ENCODE results near the gene ACTRT3.
A peak's percentile ranks its signal among the peaks of the same experiment; 100 is the strongest.

The ACTRT3 gene

DNA sequence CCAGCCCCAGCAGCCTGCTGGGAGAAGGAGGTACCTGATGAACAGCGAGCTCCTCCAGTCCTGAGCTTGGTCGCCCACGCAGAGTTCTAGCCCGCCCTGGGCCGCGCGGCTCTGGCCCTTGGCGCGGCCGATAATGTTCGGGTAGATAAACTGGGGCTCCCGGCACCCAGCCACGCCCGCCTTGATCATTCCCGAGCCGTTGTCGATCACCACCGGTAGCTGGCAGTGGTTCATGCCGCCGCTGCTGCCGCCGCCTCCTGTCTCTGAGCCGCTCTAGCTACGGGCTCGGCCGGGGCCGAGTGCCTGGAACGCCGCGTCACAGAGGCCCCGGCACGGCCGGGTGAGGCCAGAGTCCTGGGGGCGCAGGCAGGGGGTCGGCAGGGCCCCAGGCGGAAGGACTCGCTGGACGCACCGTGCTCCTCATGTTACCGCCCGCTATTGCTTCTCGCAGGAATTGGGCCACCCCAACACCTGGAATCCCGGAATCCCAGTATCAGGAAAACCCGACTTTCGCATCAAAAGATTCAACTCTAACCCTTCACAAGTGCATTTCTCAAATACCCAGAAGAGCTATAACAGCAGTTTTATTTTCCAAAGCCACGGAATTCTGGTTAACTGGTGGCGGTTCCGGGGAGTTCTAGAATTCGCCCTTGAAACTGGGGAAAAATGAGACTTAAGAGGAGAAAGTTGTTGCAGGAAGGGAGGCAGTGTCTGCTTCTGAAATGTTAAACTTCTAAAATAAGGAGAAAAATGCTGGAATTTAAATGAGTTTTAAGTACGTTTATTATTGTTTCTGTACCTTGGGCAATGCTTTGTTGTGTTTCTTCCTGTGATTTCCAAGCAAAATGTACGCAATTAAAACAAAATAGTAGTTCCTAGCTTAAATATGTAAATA lies at the start of gene ACTRT3:
Gene ACTRT3 (minus strand): TSS at position 275 of the 895 bp plus-strand sequence. CDS start 41 bp downstream, at position 234.
- no peak for DNase-seq

DNA sequence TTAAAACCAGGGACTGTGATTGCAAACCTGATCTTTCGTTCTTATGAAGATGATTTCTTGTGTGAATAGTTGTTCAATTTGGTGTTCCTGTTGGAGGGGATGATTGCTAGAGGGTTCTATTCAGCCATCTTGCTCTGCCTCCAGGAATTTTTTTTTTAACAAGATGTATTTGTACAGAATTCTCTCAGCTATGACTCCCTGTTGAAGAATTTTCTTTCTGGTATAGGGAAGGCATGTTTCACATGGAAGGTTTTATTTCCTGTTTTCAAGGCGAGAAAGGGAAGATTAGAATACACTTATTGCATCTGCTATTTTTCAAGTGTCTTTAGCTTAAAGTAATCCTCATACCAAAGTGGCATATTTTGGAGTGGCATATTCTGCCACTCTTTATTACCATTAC lies 49.0 kb upstream of the ACTRT3 start:
- DNase-seq = no peak

DNA sequence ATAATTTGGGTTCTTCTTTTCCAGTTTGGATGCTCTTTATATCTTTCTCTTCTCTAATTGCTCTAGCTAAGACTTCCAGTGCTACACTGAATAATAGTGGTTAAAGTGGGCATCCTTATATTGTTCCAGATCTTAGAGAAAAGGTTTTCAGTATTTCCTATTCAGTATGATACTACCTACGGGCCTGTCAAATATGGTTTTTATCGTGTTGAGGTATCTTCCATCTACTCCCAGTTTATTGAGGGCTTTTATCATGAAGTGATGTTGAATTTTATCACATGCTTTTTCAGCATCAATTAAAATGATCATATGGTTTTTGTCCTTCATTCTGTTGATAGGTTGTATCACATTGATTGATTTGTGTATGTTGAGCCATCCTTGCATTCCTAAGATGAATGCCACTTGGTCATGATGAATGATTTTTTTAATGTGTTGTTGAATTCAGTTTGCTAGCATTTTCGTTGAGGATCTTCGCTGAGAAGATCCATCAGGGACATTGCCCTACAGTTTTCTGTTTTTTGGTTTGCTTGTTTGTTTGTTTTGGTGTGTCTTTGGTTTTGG lies 46.3 kb upstream of the ACTRT3 start:
- no peak for DNase-seq

DNA sequence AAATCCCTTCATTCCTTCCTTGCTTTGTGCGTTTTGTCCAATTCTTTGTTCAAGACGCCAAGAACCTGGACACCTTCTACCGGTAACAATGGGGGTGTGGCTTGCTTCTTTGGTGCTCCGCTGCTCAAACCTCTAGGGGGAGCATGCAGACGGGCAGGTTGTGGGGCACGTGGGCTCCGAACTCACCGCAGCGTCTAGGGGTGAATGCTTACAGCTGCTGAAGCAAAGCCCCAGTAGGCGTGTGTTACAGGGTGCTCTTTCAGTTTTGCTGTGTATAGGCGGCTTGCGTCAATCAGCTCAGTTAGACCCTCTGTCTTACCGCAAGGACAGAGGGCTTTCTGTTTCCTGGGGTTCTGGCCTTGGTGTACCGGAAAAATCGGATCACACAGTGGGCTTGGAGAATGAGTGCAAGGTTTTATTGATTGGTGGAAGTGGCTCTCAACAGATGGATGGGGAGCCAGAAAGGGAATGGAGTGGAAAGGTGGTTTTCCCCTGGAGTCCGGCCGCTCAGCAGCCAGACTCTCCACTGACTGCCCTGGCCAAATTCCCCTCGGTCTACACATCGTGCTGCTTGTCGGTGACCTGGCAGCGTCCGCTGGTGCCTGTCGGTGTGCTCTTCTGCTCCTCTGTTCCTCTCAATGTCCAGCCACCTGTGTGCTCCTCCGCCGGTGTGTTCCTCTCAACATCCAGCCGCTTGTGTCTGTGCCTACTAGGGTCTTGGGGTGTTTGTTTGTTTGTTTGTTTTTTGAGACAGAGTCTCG lies 44.6 kb upstream of the ACTRT3 start:
- DNase-seq = no peak

DNA sequence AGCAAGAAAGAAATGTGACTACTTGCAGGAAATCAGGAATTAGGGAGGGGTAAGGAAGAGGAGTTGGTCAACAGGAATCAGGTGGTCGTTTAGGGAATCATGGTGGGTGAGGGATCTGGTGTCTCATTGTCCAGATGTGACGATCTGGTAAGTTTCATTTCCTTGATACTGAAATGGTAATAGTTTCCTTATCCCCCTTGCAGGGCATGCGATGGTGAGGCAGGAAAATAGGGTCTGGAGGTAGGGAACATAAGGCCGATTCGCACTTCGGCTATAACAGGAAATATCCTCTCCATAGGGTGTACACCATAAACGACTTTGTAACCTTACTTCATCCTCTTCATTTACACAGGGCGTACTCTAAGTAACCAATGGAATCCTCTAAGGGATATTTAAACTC lies 43.9 kb upstream of the ACTRT3 start:
- no peak for DNase-seq

DNA sequence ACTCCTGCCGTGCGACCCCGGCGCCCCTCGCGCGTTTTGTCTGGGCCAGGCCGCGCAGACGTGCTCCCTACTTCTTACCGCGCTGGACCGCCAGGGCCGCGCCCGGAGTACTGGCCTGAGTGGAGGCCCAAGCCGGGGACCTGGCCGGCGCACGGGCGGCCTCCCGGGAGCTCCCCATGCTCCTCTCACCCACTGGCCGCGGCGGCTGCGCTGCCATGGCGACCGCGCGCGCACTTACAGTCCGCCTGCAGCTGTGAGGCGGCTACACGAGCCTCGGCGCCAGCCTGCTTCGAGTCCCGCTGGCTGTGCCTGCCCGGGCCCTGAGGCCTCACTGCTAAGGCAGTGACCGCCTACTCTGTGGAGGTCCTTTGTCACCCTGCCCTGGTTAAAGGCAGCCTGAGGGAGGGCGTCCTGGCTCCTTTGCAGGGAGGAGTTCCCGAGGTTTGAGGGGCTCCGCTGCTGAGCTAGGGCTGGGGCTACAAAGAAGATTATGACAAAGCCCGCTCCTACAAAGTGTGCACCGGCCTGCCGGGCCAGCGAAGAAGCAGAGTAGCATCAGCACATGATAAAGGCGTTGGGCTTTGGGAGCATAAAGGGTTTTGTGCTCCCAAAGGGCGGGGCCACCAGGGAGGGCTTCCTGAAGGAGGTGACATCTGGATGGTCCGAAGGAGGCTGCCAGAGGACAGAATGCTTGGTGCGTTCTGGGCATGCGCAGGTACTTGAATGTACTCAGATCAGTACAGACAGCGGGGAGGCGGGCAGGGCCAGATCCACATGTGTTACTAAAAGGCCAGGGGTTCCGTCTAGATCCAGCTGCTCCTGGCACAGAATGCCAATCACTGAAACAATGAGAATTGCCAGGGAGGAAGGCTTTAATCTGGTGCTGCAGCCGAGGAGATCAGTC lies 43.2 kb upstream of the ACTRT3 start, which contains the start of the genes LRRC34 and LRRIQ4:
Gene LRRC34 (minus strand): TSS at position 573 of the 904 bp plus-strand sequence. CDS start 356 bp downstream, at position 217.
Gene LRRIQ4 (plus strand): TSS at position 539 of the 904 bp plus-strand sequence. CDS start 9,052 bp downstream, outside the sequence.
- no peak for DNase-seq

DNA sequence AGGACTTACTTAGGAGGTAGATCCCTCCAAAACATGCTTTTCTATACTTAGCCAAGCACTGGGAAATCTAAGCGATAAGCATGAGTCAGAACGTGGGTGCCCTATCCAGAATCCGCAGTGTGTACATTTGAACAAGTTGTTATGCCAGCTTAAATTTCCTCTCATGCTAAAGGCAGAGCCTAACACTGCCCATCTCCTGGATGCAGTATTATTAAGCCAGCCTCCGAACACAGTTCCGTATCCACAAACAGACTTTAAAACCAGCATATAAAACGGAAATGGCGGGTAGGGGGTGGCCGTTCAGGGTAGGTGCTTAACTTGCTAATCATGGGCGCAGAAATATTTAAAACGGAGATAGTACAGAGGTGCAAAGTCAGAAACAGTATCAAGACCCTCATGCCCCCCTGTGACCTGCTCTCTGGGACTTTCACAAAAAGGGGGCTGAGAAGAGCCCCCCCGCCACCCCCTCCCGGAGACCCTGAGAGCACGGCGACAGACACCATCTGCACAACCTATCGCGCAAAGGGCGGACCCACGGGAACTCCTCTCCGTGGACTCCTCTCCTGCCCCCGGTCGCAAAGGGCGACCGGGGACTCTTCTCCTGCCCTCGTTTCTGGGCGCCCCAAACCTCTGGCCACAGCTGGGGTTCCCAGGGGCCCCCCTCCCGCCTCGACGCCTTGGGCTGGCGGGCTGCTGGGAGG lies 42.4 kb upstream of the ACTRT3 start:
- no peak for DNase-seq

DNA sequence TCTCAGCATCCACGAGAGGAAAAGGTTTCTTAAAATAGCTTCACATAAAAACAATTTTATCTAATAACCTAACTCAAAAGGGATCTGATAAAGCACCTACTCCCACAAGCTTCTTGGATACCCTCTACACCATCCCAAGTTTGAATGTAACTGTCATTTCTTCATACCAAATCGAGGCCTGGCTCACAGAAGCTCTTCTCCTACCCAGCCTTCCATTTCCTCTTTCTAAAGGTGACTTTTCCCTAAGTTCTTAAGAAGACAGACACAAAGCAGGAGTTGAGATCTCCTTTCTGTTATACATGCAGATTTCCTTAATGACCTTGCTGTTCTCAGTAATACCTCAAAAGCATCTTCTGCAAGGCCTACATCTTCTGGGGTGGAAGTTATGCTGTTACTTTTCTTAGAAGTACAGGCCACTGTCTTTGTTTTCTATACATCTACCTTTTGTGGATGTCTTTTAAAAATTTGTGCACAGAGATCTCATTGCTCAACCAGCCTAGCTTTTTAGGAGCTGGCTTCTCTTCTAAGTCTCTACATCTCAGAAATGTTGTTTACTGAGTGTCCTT lies 40.0 kb upstream of the ACTRT3 start:
- no peak for DNase-seq

DNA sequence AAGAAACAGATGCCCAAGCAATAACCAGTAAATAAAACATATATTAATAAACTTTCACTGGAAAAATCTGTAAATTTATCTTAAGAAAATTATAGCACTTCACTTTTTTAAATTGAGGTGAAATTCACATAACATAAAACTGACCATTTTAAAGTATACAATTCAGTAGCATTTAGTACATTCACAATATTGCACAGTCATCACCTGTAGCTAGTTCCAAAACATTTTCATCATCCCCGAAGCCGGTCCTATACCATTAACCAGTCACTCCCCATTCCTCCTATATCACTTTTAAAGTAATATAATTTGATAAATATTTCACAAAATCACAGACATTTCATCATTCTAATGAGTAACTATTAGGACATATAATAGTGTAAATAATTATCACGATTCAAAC lies 35.3 kb upstream of the ACTRT3 start:
- no peak for DNase-seq

DNA sequence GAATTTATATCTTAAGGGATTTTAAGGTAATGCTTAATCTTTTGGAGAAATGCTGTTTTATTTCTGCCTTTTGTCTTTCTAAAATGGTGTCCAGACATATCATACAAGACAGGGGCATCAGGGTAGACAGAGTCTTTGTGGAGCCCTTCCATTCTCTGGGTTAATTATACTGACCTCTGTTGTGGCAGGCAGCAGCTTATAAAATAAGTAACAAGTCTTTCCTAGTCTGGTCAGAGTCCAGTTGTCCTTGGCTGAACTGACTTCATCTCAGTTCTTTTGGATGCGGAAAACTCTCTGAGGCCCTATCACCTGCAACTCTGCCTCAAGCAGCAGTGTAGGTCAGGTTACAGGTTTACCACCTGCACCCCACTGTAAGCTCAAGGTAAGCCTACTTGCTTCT lies 23.0 kb upstream of the ACTRT3 start:
- DNase-seq = no peak

DNA sequence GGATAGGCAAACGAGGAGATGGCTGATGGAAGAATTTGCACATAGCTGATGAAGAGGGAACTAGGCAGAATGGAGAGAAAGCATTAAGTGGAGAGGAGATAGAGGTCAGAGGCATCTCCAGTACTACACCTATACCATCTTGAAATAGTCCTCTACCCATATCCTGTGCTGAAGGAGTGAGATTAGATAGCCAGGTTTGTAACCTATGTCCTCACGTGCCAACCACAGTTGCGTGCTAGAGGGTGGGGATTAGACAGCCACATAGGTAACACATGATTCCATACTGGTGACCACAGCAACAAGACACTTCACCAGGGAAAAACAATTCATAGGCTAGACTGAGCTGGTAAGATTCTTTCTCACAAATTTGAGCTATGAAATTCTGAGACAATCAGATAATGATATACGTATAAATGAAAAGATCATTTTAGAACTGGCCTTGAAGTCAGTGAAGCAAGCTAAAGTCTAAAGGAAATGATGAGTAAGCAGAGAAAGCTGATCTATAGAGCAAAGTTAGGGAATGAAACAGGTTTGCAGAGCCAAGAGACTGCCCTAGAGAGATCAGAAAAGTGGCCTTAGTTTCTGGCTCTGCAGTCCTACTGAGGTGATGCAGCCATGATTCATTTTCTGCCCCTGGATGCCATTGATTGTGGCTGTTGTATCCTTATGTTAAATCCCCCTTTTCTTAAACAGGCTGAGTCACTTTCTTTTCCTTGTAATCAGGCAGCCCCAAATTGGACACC lies 21.5 kb upstream of the ACTRT3 start:
- no peak for DNase-seq

DNA sequence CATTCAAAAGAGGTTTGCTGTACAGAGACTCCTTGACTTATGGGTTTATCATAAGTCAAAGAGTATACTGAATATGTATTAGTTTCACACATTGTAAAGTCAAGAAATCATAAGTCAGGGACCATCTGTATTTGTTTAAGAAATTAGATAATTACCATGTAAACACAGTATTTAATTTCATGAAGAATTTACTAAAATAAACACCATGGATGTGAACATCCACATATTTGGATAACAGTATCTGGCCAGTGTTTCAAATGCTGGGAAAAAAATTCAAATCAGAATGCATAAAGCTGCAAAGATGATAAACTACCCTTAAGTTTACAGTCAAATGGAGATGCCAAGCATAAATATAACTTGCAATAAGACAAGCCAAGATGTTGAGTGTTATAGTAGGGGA lies 20.9 kb upstream of the ACTRT3 start:
- DNase-seq = no peak

DNA sequence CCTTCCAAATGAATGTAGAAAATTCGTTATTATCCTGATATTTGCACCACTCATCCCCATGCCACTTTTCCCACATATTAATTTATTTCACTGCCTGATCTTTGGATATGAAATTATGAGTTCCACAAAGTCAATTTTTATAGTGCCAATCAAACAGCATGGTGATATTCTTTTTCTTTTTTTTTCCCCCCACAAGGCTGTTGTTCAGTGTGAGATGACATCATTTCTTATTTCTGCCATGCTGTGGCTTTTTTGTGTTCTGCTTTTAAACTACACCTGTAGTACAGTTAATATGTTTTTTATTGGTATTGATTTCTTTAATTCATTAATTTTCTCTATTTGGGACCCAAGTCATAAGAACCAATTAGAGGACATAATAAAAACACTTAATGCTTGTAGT lies 18.4 kb upstream of the ACTRT3 start:
- no peak for DNase-seq

DNA sequence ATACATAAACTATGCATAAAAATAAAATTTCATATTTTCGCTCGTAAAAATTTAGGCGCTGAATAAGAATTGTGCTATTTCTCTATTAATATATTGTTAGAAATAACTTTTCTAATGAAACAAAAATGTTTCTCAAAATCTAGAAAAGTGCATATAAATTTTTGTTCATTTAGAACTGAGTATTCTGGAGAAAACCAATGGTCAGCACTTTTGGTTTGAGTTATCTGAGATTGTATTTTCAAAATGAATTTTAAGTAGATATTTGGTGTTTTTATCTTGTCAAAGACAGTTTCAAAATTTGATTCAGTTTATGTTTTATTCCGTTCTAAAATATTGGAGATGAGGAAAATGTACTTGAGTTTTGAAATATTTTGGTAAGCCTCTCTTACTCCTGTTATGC lies 17.8 kb upstream of the ACTRT3 start:
- DNase-seq = no peak

DNA sequence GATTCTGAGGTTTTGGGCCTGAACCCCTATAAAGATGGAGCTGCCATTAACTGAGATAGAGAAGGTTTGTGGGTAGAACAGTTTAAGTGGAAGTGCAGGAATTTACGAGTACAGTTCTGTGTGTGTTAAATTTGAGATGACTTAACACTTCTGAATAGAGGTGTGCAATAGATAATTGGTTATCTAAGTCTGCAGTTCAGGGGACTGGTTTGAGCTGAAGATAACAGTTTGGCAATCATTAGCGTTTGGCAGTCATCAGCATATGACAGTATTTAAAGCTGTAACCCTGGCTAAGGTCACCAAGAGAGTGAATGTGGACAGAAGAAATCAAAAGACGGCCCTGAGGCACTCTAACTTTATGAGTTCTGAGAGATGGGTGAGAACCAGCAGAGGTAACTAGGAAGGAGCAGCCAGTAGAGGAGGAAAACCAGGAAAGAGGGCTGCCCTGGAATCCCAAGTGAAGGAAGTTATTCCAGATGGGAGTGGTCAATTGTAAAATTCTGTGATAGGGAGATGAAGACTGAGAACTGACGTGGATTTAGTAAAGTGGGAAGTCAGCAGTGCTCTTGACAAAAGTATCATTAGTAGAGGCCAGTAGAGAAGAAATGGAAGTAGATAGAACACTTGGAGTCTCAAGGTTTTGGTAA lies 12.0 kb upstream of the ACTRT3 start:
- no peak for DNase-seq

DNA sequence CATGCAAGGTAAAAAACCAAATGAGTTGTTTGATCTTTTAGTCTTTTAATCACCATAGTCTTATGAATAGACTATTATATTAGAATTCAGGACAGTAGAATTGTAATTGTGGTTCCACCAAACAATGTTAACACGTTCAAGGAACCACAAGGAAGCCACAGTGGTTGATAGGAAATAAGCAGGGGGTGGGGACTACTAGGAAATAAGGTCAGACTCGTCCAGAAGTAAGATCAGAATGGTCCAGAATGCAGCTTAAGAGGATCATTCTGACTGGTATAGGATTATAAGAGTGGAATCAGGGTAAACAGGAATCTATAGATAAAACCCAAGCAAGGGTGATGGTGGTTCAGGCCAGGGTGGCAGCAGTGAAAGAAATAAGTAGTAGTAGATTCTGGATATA lies 11.4 kb upstream of the ACTRT3 start:
- no peak for DNase-seq

DNA sequence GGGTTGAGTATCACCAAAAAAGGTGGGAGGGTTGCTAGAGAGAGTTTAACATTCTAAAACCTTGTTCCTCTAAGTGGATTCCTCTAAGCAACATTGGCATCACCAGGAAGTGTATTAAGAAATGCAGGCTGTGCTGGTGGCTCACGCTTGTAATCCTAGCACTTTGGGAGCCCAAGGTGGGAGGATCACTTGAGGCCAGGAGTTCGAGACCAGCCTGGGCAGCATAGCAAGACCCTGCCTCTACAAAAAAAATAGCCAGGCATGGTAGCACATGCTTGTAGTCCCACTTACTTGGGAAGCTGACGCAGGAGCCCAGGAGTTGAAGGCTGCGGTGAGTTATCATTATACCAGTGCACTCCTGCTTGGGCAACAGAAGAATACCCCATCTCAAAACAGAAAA lies 8.5 kb upstream of the ACTRT3 start:
- DNase-seq = no peak

DNA sequence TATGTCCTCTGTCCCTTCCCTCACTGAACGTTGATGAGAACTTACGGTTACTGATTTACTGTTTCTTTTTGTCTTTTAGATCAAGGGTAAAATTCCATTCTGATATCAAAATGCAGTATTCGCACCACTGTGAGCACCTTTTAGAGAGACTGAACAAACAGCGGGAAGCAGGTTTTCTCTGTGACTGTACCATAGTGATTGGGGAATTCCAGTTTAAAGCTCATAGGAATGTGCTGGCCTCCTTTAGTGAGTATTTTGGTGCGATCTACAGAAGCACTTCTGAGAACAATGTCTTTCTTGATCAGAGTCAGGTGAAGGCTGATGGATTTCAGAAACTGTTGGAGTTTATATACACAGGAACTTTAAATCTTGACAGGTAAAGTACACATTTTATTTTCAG lies 4.8 kb upstream of the ACTRT3 start:
- DNase-seq = no peak

DNA sequence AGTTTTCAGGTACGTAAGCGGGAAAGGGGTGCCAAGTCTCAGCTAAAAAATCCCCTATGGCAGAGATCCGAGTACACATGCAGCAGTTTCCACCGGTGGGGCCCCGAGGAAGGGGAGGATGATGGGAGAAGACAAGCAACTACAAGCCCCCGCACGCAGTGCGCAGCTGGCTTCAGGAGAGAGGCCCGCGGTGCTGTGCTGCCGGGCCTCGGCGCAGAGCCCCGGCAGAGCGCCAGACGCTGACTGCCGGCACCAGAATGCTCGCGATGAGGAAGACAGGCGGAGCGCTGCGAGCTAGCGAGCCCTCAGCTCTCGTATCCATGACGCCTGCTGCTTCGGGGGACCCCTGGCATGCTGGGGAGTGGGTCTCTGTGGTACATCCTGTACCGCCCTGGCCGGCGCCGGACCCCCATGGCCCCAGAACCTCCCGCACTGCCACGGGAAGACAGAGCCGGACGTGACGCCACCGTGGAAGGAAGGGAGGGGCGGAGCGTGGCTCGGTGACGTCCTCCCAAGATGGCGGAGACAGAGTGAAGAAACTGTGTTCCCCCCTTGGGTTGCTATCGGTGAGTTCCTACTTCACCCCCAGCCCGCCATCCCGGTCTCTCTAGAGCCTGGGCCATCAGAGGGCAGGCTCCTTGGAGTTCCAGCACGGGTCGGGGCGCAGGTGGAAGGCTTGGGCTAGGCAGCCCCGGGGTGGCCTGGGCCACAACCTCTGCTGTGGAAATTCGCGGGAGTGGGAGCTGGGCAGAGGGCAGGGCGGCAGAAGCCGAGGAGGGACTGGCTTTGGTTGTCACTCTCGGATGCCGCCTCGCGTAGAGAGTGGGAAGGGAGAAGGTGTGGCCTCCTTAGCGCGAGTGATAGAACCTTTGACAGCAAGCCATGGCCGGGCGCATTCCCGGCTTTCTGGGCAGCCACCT lies 3.8 kb upstream of the ACTRT3 start, which contains the start of gene MYNN:
Gene MYNN (plus strand): TSS at position 500 of the 920 bp plus-strand sequence. CDS start 900 bp downstream, outside the sequence.
- DNase-seq = peak; percentile 25 to 68

Measured in cerebellar nuclear complex (tissue), 1 donor.